Measurements from ENCODE around the gene BET1. TPM values are rescaled to one million over a fixed set of nuclear protein-coding genes. Genes with fewer than 3 reads are reported as not detected.

The BET1 gene
- total and polyA plus RNA-seq, 2 experiments from 2014 or later, result 45.5 to 50.7 TPM

- H4K20me1 ChIP-seq (ENCODE audit: insufficient read depth, poor library complexity, severe bottlenecking), result no peaks in the 10 kb centered on the region
- H3K9me3 ChIP-seq (ENCODE audit: low read depth), result no peaks in the 10 kb centered on the region
- H3K36me3 ChIP-seq (replicated peaks; ENCODE audit: insufficient read depth, low read depth), result no peaks in the 10 kb centered on the region
- H2AFZ ChIP-seq, result no peak overlapping the region
- H3K79me2 ChIP-seq, result no peaks in the 10 kb centered on the region
- TF ChIP-seq CTCF (IDR thresholded peaks at IDR 0.05; ENCODE audit: poor library complexity) (no peak), EZH2phosphoT487 (IDR thresholded peaks at IDR 0.05; ENCODE audit: low read depth, severe bottlenecking, unreplicated experiment) (no peak), EZH2 (IDR thresholded peaks at IDR 0.05; ENCODE audit: borderline replicate concordance) (no peak)
- 79% methylated on average over 2 of the region's 2 CpGs for WGBS (ENCODE audit: low lambda C conversion rate, missing lambda C conversion rate)
- H3K4me2 ChIP-seq, result no peak overlapping the region
- no peaks in the 10 kb centered on the region for H3K27me3 ChIP-seq
- no peak overlapping the region for H3K27ac ChIP-seq
- H3K9me2 ChIP-seq (replicated peaks; ENCODE audit: insufficient read depth), result no peaks in the 10 kb centered on the region
- no peak for DNase-seq (ENCODE audit: low spot score)
- no peaks in the 10 kb centered on the region for H3K4me1 ChIP-seq (ENCODE audit: insufficient read depth)
- H3K4me3 ChIP-seq, result no peak overlapping the region
These were observed 35.1 kb downstream of the BET1 start for GRCh38 chr7:93968911-93969620.

- TF ChIP-seq EZH2 (IDR thresholded peaks at IDR 0.05; ENCODE audit: borderline replicate concordance), result no peak
- TF ChIP-seq EZH2phosphoT487 (IDR thresholded peaks at IDR 0.05; ENCODE audit: low read depth, severe bottlenecking, unreplicated experiment), result no peak
- H3K36me3 ChIP-seq (replicated peaks; ENCODE audit: insufficient read depth, low read depth), result no peaks in the 10 kb centered on the region
- H3K9me2 ChIP-seq (replicated peaks; ENCODE audit: insufficient read depth), result no peaks in the 10 kb centered on the region
- no peaks in the 10 kb centered on the region for H3K79me2 ChIP-seq
- H3K4me1 ChIP-seq (ENCODE audit: insufficient read depth), result no peaks in the 10 kb centered on the region
- H4K20me1 ChIP-seq (ENCODE audit: insufficient read depth, poor library complexity, severe bottlenecking), result no peaks in the 10 kb centered on the region
- WGBS (ENCODE audit: low lambda C conversion rate, missing lambda C conversion rate), result 69% methylated on average over 3 of the region's 3 CpGs
- H3K9me3 ChIP-seq (ENCODE audit: low read depth), result no peaks in the 10 kb centered on the region
- H3K4me2 ChIP-seq, result no peak overlapping the region
- H3K4me3 ChIP-seq, result no peak overlapping the region
- DNase-seq (ENCODE audit: low spot score), result no peak
- no peak overlapping the region for H2AFZ ChIP-seq
- H3K27ac ChIP-seq, result no peak overlapping the region
- H3K27me3 ChIP-seq, result no peaks in the 10 kb centered on the region
These were observed 39.3 kb downstream of the BET1 start for GRCh38 chr7:93964813-93965212.

- Histone ChIP-seq H3K36me3 (replicated peaks; ENCODE audit: insufficient read depth, low read depth) (no peaks in the 10 kb centered on the region), H4K20me1 (ENCODE audit: insufficient read depth, poor library complexity, severe bottlenecking) (no peaks in the 10 kb centered on the region), H3K4me3 (no peak overlapping the region), H2AFZ (no peak overlapping the region), H3K4me2 (no peak overlapping the region), H3K27me3 (no peaks in the 10 kb centered on the region), H3K27ac (no peak overlapping the region), H3K79me2 (no peaks in the 10 kb centered on the region), H3K9me2 (replicated peaks; ENCODE audit: insufficient read depth) (no peaks in the 10 kb centered on the region), H3K9me3 (ENCODE audit: low read depth) (no peaks in the 10 kb centered on the region), H3K4me1 (ENCODE audit: insufficient read depth) (no peaks in the 10 kb centered on the region)
- WGBS (ENCODE audit: low lambda C conversion rate, missing lambda C conversion rate), result 93% methylated on average over 5 of the region's 5 CpGs
- no peak for TF ChIP-seq EZH2phosphoT487 (IDR thresholded peaks at IDR 0.05; ENCODE audit: low read depth, severe bottlenecking, unreplicated experiment)
- no peak for TF ChIP-seq EZH2 (IDR thresholded peaks at IDR 0.05; ENCODE audit: borderline replicate concordance)
- DNase-seq (ENCODE audit: low spot score), result no peak
These were observed 39.9 kb downstream of the BET1 start for GRCh38 chr7:93964262-93964661.

- no peak for DNase-seq (ENCODE audit: low spot score)
- Histone ChIP-seq H4K20me1 (ENCODE audit: insufficient read depth, poor library complexity, severe bottlenecking) (no peaks in the 10 kb centered on the region), H3K9me2 (replicated peaks; ENCODE audit: insufficient read depth) (no peaks in the 10 kb centered on the region), H3K27ac (no peak overlapping the region), H2AFZ (no peak overlapping the region), H3K27me3 (no peaks in the 10 kb centered on the region), H3K36me3 (replicated peaks; ENCODE audit: insufficient read depth, low read depth) (no peaks in the 10 kb centered on the region), H3K9me3 (ENCODE audit: low read depth) (no peaks in the 10 kb centered on the region), H3K4me3 (no peak overlapping the region), H3K4me2 (no peak overlapping the region), H3K4me1 (ENCODE audit: insufficient read depth) (no peaks in the 10 kb centered on the region), H3K79me2 (no peaks in the 10 kb centered on the region)
- WGBS (ENCODE audit: low lambda C conversion rate, missing lambda C conversion rate), result 87% methylated on average over 3 of the region's 3 CpGs
- no peak for TF ChIP-seq EZH2 (IDR thresholded peaks at IDR 0.05; ENCODE audit: borderline replicate concordance)
- no peak for TF ChIP-seq EZH2phosphoT487 (IDR thresholded peaks at IDR 0.05; ENCODE audit: low read depth, severe bottlenecking, unreplicated experiment)
- no peak for TF ChIP-seq CTCF (IDR thresholded peaks at IDR 0.05; ENCODE audit: poor library complexity)
These were observed 43.2 kb downstream of the BET1 start for GRCh38 chr7:93960986-93961385.

All from hepatocyte (in vitro differentiated cells).